ENCODE results near the gene CRTC2. TPM values are rescaled to one million over a fixed set of nuclear protein-coding genes. Genes with fewer than 3 reads are reported as not detected.

Gene CRTC2
- total and polyA plus RNA-seq, 9 of the 15 experiments (the other 6 are each of a cell fraction or from before 2014, with no cell fraction given) = 2.7 to 26.4 (median 10.2) TPM

DNA sequence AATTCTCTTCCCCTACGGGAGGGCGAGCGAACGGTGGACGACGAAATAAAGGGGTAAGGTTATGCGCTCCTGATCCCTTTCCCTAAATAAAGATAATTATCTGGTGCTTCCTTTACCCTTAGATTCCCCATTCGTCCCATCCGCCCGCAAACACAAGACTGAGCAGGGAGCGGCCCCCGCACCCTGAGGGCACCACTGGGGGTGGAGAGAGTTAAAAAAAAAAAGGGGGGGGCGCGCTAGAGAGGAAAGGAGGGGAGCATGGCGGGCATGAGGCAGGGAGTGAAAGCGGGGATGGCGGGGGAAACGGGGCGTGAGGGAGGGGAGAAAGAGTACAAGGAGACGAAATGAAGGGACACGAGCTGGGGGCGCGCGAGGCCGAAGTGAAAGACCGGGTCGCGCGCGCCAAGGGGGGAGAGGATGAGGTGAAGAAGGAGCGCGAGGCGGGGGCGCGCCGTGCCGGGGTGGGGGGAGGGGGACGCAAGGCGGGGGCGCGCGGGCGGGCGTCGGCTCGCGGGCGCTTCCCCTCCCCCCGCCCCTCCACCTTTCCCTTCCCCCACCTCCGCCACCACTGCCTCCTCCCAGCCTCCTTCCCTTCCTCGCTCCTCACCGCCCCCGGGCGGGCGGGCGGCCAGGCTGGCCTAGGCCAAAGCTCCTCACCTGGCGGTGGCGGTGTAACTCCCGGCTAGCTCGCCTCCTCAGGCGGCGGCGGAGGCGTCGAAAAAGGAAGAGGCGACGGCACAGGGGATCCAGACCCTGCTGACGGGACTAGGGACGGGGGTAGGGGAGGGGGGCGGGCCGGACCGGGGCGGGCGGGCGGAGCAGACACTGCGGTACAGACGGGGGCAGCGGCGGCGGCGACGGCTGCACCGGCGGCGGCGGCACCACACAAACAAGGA is 36.1 kb downstream of the CRTC2 start (continued):
- TF ChIP-seq, protein P1, sequence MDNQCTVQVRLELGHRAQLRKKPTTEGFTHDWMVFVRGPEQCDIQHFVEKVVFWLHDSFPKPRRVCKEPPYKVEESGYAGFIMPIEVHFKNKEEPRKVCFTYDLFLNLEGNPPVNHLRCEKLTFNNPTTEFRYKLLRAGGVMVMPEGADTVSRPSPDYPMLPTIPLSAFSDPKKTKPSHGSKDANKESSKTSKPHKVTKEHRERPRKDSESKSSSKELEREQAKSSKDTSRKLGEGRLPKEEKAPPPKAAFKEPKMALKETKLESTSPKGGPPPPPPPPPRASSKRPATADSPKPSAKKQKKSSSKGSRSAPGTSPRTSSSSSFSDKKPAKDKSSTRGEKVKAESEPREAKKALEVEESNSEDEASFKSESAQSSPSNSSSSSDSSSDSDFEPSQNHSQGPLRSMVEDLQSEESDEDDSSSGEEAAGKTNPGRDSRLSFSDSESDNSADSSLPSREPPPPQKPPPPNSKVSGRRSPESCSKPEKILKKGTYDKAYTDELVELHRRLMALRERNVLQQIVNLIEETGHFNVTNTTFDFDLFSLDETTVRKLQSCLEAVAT (IDR thresholded peaks at IDR 0.05) = peak in 1 of 2 experiments; percentile 31; a peak in 1 of 4 replicates
- no peak for TF ChIP-seq KAT7 (CRISPR knock-in tag; IDR thresholded peaks at IDR 0.05; ENCODE audit: borderline replicate concordance)
- no peak for TF ChIP-seq CBX2 (IDR thresholded peaks at IDR 0.05; ENCODE audit: insufficient read depth, low read length, poor library complexity, severe bottlenecking)
- TF ChIP-seq SP2 (IDR thresholded peaks at IDR 0.05; ENCODE audit: extremely low read depth, low read depth, low read length, poor library complexity, severe bottlenecking) = peak; percentile 25
- no peak for TF ChIP-seq CBX5 (IDR thresholded peaks at IDR 0.05; ENCODE audit: borderline replicate concordance, low read depth)
- TF ChIP-seq ZNF696 (CRISPR knock-in tag; conservative IDR thresholded peaks at IDR 0.05) = no peak
- no peak for TF ChIP-seq HNRNPUL1 (IDR thresholded peaks at IDR 0.05; ENCODE audit: low read length)
- no peak for TF ChIP-seq PHTF2 (CRISPR knock-in tag; IDR thresholded peaks at IDR 0.05)
- no peak for TF ChIP-seq MTA1 (IDR thresholded peaks at IDR 0.05; ENCODE audit: borderline replicate concordance)
- TF ChIP-seq KLF16 (IDR thresholded peaks at IDR 0.05) = no peak
- TF ChIP-seq HOXB6 (CRISPR knock-in tag; IDR thresholded peaks at IDR 0.05; ENCODE audit: borderline replicate concordance) = no peak
- TF ChIP-seq HDGF (IDR thresholded peaks at IDR 0.05) = no peak
- TF ChIP-seq AFF4 (CRISPR knock-in tag; IDR thresholded peaks at IDR 0.05) = no peak
- TF ChIP-seq EP300 (IDR thresholded peaks at IDR 0.05; ENCODE audit: low read length) = no peak
- no peak for TF ChIP-seq E2F4 (CRISPR knock-in tag; IDR thresholded peaks at IDR 0.05; ENCODE audit: low read depth)
- TF ChIP-seq MEF2D (tag; conservative IDR thresholded peaks at IDR 0.05; ENCODE audit: low read depth) = no peak; the same call in 1 of the 2 replicates
- TF ChIP-seq, protein P2, sequence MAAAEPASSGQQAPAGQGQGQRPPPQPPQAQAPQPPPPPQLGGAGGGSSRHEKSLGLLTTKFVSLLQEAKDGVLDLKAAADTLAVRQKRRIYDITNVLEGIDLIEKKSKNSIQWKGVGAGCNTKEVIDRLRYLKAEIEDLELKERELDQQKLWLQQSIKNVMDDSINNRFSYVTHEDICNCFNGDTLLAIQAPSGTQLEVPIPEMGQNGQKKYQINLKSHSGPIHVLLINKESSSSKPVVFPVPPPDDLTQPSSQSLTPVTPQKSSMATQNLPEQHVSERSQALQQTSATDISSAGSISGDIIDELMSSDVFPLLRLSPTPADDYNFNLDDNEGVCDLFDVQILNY (CRISPR knock-in tag; IDR thresholded peaks at IDR 0.05) = no peak
- TF ChIP-seq C11orf30 (IDR thresholded peaks at IDR 0.05; ENCODE audit: low read depth) = no peak
- no peak for TF ChIP-seq KLF10 (CRISPR knock-in tag; IDR thresholded peaks at IDR 0.05)
- TF ChIP-seq SMAD2 (IDR thresholded peaks at IDR 0.05; ENCODE audit: low read depth, low read length) = no peak
- TF ChIP-seq RBFOX2 (IDR thresholded peaks at IDR 0.05; ENCODE audit: low read depth, low read length) = peak; percentile 81
- no peak for TF ChIP-seq FOXK1 (CRISPR knock-in tag; IDR thresholded peaks at IDR 0.05; ENCODE audit: borderline replicate concordance)

Measured in K562 (cell line).